GM19467 (cell line): ENCODE data around the gene GCGR.
A peak's percentile ranks its signal among the peaks of the same experiment; 100 is the strongest.

Experiments
- ATAC-seq: cut with Tn5 transposase; IDR thresholded peaks from one replicate; pipeline ENCODE4 v1.9.1; 2021; ENCODE audit warnings: mild to moderate bottlenecking, moderate library complexity; ENCODE audit not compliant: unreplicated experiment

The GCGR gene

GRCh38 chr17:81845881-81846742 lies 42.2 kb downstream of the GCGR start:
- no peak for ATAC-seq

- ATAC-seq: no peak
Observed at GRCh38 chr17:81846743-81847689, 43.1 kb downstream of the GCGR start.

GRCh38 chr17:81849457-81849856 lies 45.5 kb downstream of the GCGR start:
- no peak for ATAC-seq

GRCh38 chr17:81851423-81851822 lies 47.5 kb downstream of the GCGR start:
- ATAC-seq: no peak

- no peak for ATAC-seq
Observed at GRCh38 chr17:81852237-81852636, 48.3 kb downstream of the GCGR start.

GRCh38 chr17:81854974-81855774 lies 51.2 kb downstream of the GCGR start:
- no peak for ATAC-seq

GRCh38 chr17:81858170-81858966 lies 54.4 kb downstream of the GCGR start:
- no peak for ATAC-seq

GRCh38 chr17:81858967-81859905 lies 55.3 kb downstream of the GCGR start:
- ATAC-seq: no peak

GRCh38 chr17:81859906-81860755 lies 56.2 kb downstream of the GCGR start, which contains the start of gene P4HB:
Gene P4HB, minus strand, starts transcription at chr17:81860535. Its CDS starts 64 bp downstream, at chr17:81860471.
- ATAC-seq: peak; percentile 73

- peak; percentile 77 for ATAC-seq
Observed at GRCh38 chr17:81860756-81861568, 57.0 kb downstream of the GCGR start.

- ATAC-seq: no peak
Observed at GRCh38 chr17:81863123-81863675, 59.2 kb downstream of the GCGR start.
